Measurements from ENCODE around the gene ALDH1A2. TPM values are rescaled to one million over a fixed set of nuclear protein-coding genes. Genes with fewer than 3 reads are reported as not detected.

ALDH1A2 gene
- polyA plus RNA-seq, 1 donor (not counting 4 experiments of a cell fraction or from before 2014, with no cell fraction given) = 1.9 TPM

- no peak for DNase-seq (ENCODE audit: low read depth, low spot score)
- H3K4me1 ChIP-seq (ENCODE audit: control insufficient read depth, extremely low read depth, insufficient read depth, low read length) = no peaks in the 10 kb centered on the region
- no peak overlapping the region for H3K27ac ChIP-seq (ENCODE audit: control insufficient read depth, insufficient read depth, low read length)
- no peaks in the 10 kb centered on the region for H3K9me3 ChIP-seq (ENCODE audit: control insufficient read depth, low read depth, low read length)
- H3K9me1 ChIP-seq (ENCODE audit: control insufficient read depth, extremely low read depth, insufficient read depth, low read length) = no peaks in the 10 kb centered on the region
- no peak overlapping the region for H3K9ac ChIP-seq (ENCODE audit: control insufficient read depth, extremely low read depth, insufficient read depth, low read length)
- H2AFZ ChIP-seq (ENCODE audit: control insufficient read depth, low read length) = no peak overlapping the region
- H3K27me3 ChIP-seq (ENCODE audit: control insufficient read depth, extremely low read depth, insufficient read depth, low read length) = no peaks in the 10 kb centered on the region
- no peak overlapping the region for H3K4me2 ChIP-seq (ENCODE audit: control insufficient read depth, extremely low read depth, insufficient read depth, low read depth, low read length)
- H3K4me3 ChIP-seq (ENCODE audit: control insufficient read depth in 2 of 3, extremely low read depth in 1 of 3, insufficient read depth in 2 of 3, low read depth in 1 of 3, low read length in 3 of 3) = no peak overlapping the region
- dilution Hi-C loops (cut with MboI; ENCODE audit: extremely low pct_ligation_motif_present, low sequenced_read_pairs) = no loop called here
- TF ChIP-seq CTCF (optimal IDR thresholded peaks at IDR 0.05 in 1 of 3, IDR thresholded peaks at IDR 0.05 in 1 of 3, conservative IDR thresholded peaks at IDR 0.05 in 1 of 3; ENCODE audit: extremely low read depth in 1 of 3, insufficient read depth in 2 of 3, low read length in 3 of 3) (no peak), EZH2 (IDR thresholded peaks at IDR 0.05; ENCODE audit: low read length) (no peak)
- no peak for FAIRE-seq
- H3K36me3 ChIP-seq (ENCODE audit: control insufficient read depth in 2 of 2, extremely low read depth in 1 of 2, insufficient read depth in 2 of 2, low read length in 2 of 2) = no peaks in the 10 kb centered on the region
- no peaks in the 10 kb centered on the region for H3K79me2 ChIP-seq (ENCODE audit: control insufficient read depth, insufficient read depth, low read length)
- no peaks in the 10 kb centered on the region for H4K20me1 ChIP-seq (ENCODE audit: control insufficient read depth, extremely low read depth, insufficient read depth, low read length)
Measured at GRCh38 chr15:57910672-57911071, 154.8 kb downstream of the ALDH1A2 start.

DNA sequence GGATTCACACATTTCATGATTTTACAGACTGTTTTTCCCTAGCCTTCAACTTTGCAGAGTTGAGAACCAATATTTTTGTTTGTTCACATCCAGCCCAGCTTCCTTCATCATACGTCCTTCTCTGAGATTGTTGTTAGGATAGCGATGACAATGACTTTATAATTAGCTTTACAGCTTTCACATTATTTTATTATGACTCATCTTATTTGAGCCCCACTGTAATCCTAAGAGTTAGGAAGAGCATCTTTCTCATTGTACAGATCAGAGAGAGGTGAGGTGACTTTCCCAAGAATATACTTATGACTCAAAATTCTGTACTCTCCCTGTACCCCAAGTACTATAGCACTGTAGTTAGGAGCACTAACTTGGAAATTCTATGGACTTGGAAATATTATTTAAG, 156.1 kb downstream of the ALDH1A2 start:
- H4K20me1 ChIP-seq (ENCODE audit: control insufficient read depth, extremely low read depth, insufficient read depth, low read length) = no peaks in the 10 kb centered on the region
- DNase-seq (ENCODE audit: low read depth, low spot score) (no peak), FAIRE-seq (no peak)
- no peak overlapping the region for H3K4me3 ChIP-seq (ENCODE audit: control insufficient read depth in 2 of 3, extremely low read depth in 1 of 3, insufficient read depth in 2 of 3, low read depth in 1 of 3, low read length in 3 of 3)
- H3K9ac ChIP-seq (ENCODE audit: control insufficient read depth, extremely low read depth, insufficient read depth, low read length) = no peak overlapping the region
- dilution Hi-C loops (cut with MboI; ENCODE audit: extremely low pct_ligation_motif_present, low sequenced_read_pairs) = no loop called here
- no peaks in the 10 kb centered on the region for H3K4me1 ChIP-seq (ENCODE audit: control insufficient read depth, extremely low read depth, insufficient read depth, low read length)
- no peaks in the 10 kb centered on the region for H3K27me3 ChIP-seq (ENCODE audit: control insufficient read depth, extremely low read depth, insufficient read depth, low read length)
- no peaks in the 10 kb centered on the region for H3K36me3 ChIP-seq (ENCODE audit: control insufficient read depth in 2 of 2, extremely low read depth in 1 of 2, insufficient read depth in 2 of 2, low read length in 2 of 2)
- H3K4me2 ChIP-seq (ENCODE audit: control insufficient read depth, extremely low read depth, insufficient read depth, low read depth, low read length) = no peak overlapping the region
- H3K79me2 ChIP-seq (ENCODE audit: control insufficient read depth, insufficient read depth, low read length) = no peaks in the 10 kb centered on the region
- no peaks in the 10 kb centered on the region for H3K9me1 ChIP-seq (ENCODE audit: control insufficient read depth, extremely low read depth, insufficient read depth, low read length)
- no peak for TF ChIP-seq EZH2 (IDR thresholded peaks at IDR 0.05; ENCODE audit: low read length)
- no peak for TF ChIP-seq CTCF (optimal IDR thresholded peaks at IDR 0.05 in 1 of 3, IDR thresholded peaks at IDR 0.05 in 1 of 3, conservative IDR thresholded peaks at IDR 0.05 in 1 of 3; ENCODE audit: extremely low read depth in 1 of 3, insufficient read depth in 2 of 3, low read length in 3 of 3)
- no peaks in the 10 kb centered on the region for H3K9me3 ChIP-seq (ENCODE audit: control insufficient read depth, low read depth, low read length)
- H3K27ac ChIP-seq (ENCODE audit: control insufficient read depth, insufficient read depth, low read length) = no peak overlapping the region
- H2AFZ ChIP-seq (ENCODE audit: control insufficient read depth, low read length) = no peak overlapping the region

Measured in keratinocyte (primary cell).